ENCODE results near the gene ANKRD33B. TPM values are rescaled to one million over a fixed set of nuclear protein-coding genes. Genes with fewer than 3 reads are reported as not detected.

ANKRD33B gene
- total RNA-seq, 1 experiment from 2014 or later, result 10.9 TPM

GRCh38 chr5:10576790-10577189, 12.9 kb downstream of the ANKRD33B start:
- ATAC-seq, result peak; percentile 28; the same call in 1 of the 2 replicates
- H3K27ac ChIP-seq (ENCODE audit: low read depth, low read length), result no peak overlapping the region
- no peaks in the 10 kb centered on the region for H3K9me2 ChIP-seq (ENCODE audit: insufficient read depth)
- H3K9ac ChIP-seq (ENCODE audit: low read length), result no peak overlapping the region
- H3K4me3 ChIP-seq (replicated peaks in 1 of 2; ENCODE audit: low read depth in 1 of 2, low read length in 2 of 2), result no peak overlapping the region
- RAD21 ChIA-PET (ENCODE audit: low non-redundant PET in 1 of 2, low total read pairs in 2 of 2, uncharacterized antibody in 2 of 2, unreplicated experiment in 2 of 2), result no interaction called here
- H3K9me3 ChIP-seq (ENCODE audit: control insufficient read depth in 1 of 2, insufficient read depth in 1 of 2, low read depth in 1 of 2, low read length in 2 of 2), result no peaks in the 10 kb centered on the region
- H3K27me3 ChIP-seq (ENCODE audit: insufficient read depth, low read length), result no peaks in the 10 kb centered on the region
- no peak overlapping the region for H3K4me2 ChIP-seq (ENCODE audit: low read length)
- DNase-seq (ENCODE audit: low read depth, low spot score), result no peak
- peaks cover 3% of the 10 kb centered on the region; the same call in 1 of the 2 replicates for H4K20me1 ChIP-seq (ENCODE audit: insufficient read depth)
- CTCF ChIA-PET, result no interaction called here
- no TSS peak for BruUV-seq (replicated peaks)
- no peak overlapping the region for H2AFZ ChIP-seq (ENCODE audit: low read depth, low read length, poor library complexity, severe bottlenecking)
- TF ChIP-seq ZNF274 (IDR thresholded peaks at IDR 0.05; ENCODE audit: low read depth, low read length) (no peak), SRF (IDR thresholded peaks at IDR 0.05; ENCODE audit: low read depth) (no peak), EZH2phosphoT487 (IDR thresholded peaks at IDR 0.05; ENCODE audit: borderline replicate concordance) (no peak), TCF7L2 (IDR thresholded peaks at IDR 0.05; ENCODE audit: borderline replicate concordance, extremely low read depth, insufficient read depth, insufficient read length) (no peak), POLR2A (IDR thresholded peaks at IDR 0.05; ENCODE audit: borderline replicate concordance, extremely low read depth, insufficient read depth, insufficient read length) (no peak), MAX (IDR thresholded peaks at IDR 0.05) (no peak), YY1 (IDR thresholded peaks at IDR 0.05; ENCODE audit: extremely low read depth, insufficient replicate concordance, low read depth, low read length) (no peak), CBX3 (IDR thresholded peaks at IDR 0.05; ENCODE audit: low read depth) (no peak), FOSL1 (IDR thresholded peaks at IDR 0.05; ENCODE audit: low read depth) (no peak), EZH2 (IDR thresholded peaks at IDR 0.05) (no peak), SP1 (IDR thresholded peaks at IDR 0.05; ENCODE audit: low read depth) (no peak), ELF1 (IDR thresholded peaks at IDR 0.05; ENCODE audit: borderline replicate concordance, low read depth) (no peak), CEBPB (IDR thresholded peaks at IDR 0.05; ENCODE audit: low read depth) (no peak), EGR1 (IDR thresholded peaks at IDR 0.05; ENCODE audit: low read depth) (no peak), SIN3A (IDR thresholded peaks at IDR 0.05; ENCODE audit: low read depth) (no peak), POLR2AphosphoS5 (IDR thresholded peaks at IDR 0.05; ENCODE audit: low read depth, low read length) (no peak), ZFX (IDR thresholded peaks at IDR 0.05) (no peak), RAD21 (IDR thresholded peaks at IDR 0.05; ENCODE audit: low read depth) (no peak)
- TF ChIP-seq, protein P1, sequence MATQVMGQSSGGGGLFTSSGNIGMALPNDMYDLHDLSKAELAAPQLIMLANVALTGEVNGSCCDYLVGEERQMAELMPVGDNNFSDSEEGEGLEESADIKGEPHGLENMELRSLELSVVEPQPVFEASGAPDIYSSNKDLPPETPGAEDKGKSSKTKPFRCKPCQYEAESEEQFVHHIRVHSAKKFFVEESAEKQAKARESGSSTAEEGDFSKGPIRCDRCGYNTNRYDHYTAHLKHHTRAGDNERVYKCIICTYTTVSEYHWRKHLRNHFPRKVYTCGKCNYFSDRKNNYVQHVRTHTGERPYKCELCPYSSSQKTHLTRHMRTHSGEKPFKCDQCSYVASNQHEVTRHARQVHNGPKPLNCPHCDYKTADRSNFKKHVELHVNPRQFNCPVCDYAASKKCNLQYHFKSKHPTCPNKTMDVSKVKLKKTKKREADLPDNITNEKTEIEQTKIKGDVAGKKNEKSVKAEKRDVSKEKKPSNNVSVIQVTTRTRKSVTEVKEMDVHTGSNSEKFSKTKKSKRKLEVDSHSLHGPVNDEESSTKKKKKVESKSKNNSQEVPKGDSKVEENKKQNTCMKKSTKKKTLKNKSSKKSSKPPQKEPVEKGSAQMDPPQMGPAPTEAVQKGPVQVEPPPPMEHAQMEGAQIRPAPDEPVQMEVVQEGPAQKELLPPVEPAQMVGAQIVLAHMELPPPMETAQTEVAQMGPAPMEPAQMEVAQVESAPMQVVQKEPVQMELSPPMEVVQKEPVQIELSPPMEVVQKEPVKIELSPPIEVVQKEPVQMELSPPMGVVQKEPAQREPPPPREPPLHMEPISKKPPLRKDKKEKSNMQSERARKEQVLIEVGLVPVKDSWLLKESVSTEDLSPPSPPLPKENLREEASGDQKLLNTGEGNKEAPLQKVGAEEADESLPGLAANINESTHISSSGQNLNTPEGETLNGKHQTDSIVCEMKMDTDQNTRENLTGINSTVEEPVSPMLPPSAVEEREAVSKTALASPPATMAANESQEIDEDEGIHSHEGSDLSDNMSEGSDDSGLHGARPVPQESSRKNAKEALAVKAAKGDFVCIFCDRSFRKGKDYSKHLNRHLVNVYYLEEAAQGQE (IDR thresholded peaks at IDR 0.05; ENCODE audit: low read depth), result no peak
- 0 out of 4 replicates have a peak, but pooled peaks cover 0 to 6% of the 10 kb centered on the region in 2 experiments for H3K36me3 ChIP-seq (ENCODE audit: control insufficient read depth in 1 of 2, insufficient read depth in 2 of 2, low read length in 2 of 2)
- peaks cover 5 to 50% of the 10 kb centered on the region in 2 experiments; a peak in 3 of 4 replicates for H3K4me1 ChIP-seq (ENCODE audit: control insufficient read depth in 1 of 2, insufficient read depth in 2 of 2, low read length in 2 of 2)
- POLR2A ChIA-PET, result interaction anchor here (0.7 kb wide), 1 partner anchor 122 kb away, joined by 4 read pairs; no protein-coding TSS in a partner anchor
- intact Hi-C loops (cut with micrococcal nuclease), result no loop called here
- H3K79me2 ChIP-seq (ENCODE audit: insufficient read depth, low read length), result peaks cover 70% of the 10 kb centered on the region

All from HCT116 (cell line).